Panc1 (cell line): Measurements from ENCODE around the gene ZFTA. TPM values are rescaled to one million over a fixed set of nuclear protein-coding genes. Genes with fewer than 3 reads are reported as not detected.

ENCODE experiments used
- ATAC-seq: fragments of 200-7000 bp; cut with Tn5 transposase; 2 replicates; pipeline ENCODE4 v1.9.1; 2020; ENCODE audit warnings: mild to moderate bottlenecking, moderate library complexity
- BruUV-seq: library from RNA; stranded (reverse); fragments of 400-500 nt; replicated peaks from 2 replicates; lab custom pipeline; 2021; lab: Mats Ljungman, UMichigan
- CTCF ChIA-PET: fragments of 300-600 bp; sonication (Branson Sonifier 250); formaldehyde crosslinking; loops from one replicate; lab custom pipeline; 2022; ENCODE audit warnings: antibody characterized with exemption; lab: Charles Lee
- POLR2A ChIA-PET: fragments of 300-600 bp; sonication (Branson Sonifier 250); formaldehyde crosslinking; loops from one replicate; lab custom pipeline; 2022; ENCODE audit warnings: antibody characterized with exemption; lab: Charles Lee
- DNase-seq: peaks from one replicate; pipeline ENCODE4 v3.0.0-alpha.2; 2010; ENCODE audit warnings: low read depth, low spot score
- H3K27ac ChIP-seq: 2 replicates; pipeline ENCODE4 v1.5.1; 2011; ENCODE audit warnings: mild to moderate bottlenecking, low read length, inconsistent platforms
- H3K27me3 ChIP-seq: fragments of 200-500 bp; sonication (Bioruptor generic); 2 replicates; pipeline ENCODE4 v1.6.0; 2014; ENCODE audit warnings: low read length, inconsistent platforms; ENCODE audit not compliant: control insufficient read depth, insufficient read depth
- H3K36me3 ChIP-seq: fragments of 200-500 bp; sonication (Bioruptor generic); 2 replicates; pipeline ENCODE4 v1.5.1; 2014; ENCODE audit warnings: inconsistent platforms, mild to moderate bottlenecking, low read length, moderate library complexity; ENCODE audit not compliant: control insufficient read depth, insufficient read depth
- H3K4me1 ChIP-seq: 2 replicates; pipeline ENCODE4 v1.5.1; 2011; ENCODE audit warnings: inconsistent platforms, mild to moderate bottlenecking, low read length, moderate library complexity; ENCODE audit not compliant: control insufficient read depth, insufficient read depth
- H3K4me3 ChIP-seq, 2 experiments: 2 replicates each; pipeline ENCODE4 v1.5.1; 2011 to 2012; ENCODE audit warnings: low read depth in 2 of 2, low read length in 2 of 2, mild to moderate bottlenecking in 2 of 2, inconsistent platforms in 1 of 2, moderate library complexity in 1 of 2
- H3K9me3 ChIP-seq: fragments of 200-500 bp; sonication (Bioruptor generic); 2 replicates; pipeline ENCODE4 v1.5.1; 2014; ENCODE audit warnings: low read depth, mild to moderate bottlenecking, inconsistent platforms, low read length, moderate library complexity; ENCODE audit not compliant: control insufficient read depth, insufficient read depth
- POLR2AphosphoS5 ChIP-seq: IDR thresholded peaks from 2 replicates; pipeline ENCODE4 v1.6.1; 2012; ENCODE audit warnings: mild to moderate bottlenecking, low read depth, low read length, moderate library complexity
- SIN3A ChIP-seq: IDR thresholded peaks from 2 replicates; pipeline ENCODE4 v1.6.1; 2012; ENCODE audit warnings: low read depth, mild to moderate bottlenecking, low read length, moderate library complexity, borderline replicate concordance; ENCODE audit not compliant: insufficient read depth
- TCF7L2 ChIP-seq: IDR thresholded peaks from 2 replicates; pipeline ENCODE4 v1.6.1; 2011; ENCODE audit warnings: mild to moderate bottlenecking, low read depth, low read length, inconsistent platforms
- in situ Hi-C: cut with HindIII; loops from 2 replicates; pipeline ENCODE4 v1.10.0; 2016; ENCODE audit warnings: low sequenced_read_pairs, low pct_unique_long_range_greater_than_20kb
- intact Hi-C: fragments of 100-400 bp; cut with micrococcal nuclease; formaldehyde crosslinking; loops from one replicate; pipeline ENCODE4 v1.10.0; 2022; ENCODE audit not compliant: unreplicated experiment
- total RNA-seq: library from RNA; stranded (reverse); gene quantifications from one replicate; pipeline ENCODE4 v1.2.1, GENCODE V29; 2021; ENCODE audit not compliant: unreplicated experiment
- TF ChIP-seq, protein P1 (sequence below), 2 experiments: IDR thresholded peaks; 2 replicates each; pipeline ENCODE4 v1.6.1; 2011 to 2012; ENCODE audit warnings: low read depth in 2 of 2, control low read depth in 1 of 2, low read length in 1 of 2, mild to moderate bottlenecking in 1 of 2, moderate library complexity in 1 of 2; ENCODE audit not compliant: insufficient read depth in 1 of 2
- TF ChIP-seq, protein P2 (sequence below): fragments of 450-650 bp; IDR thresholded peaks from 2 replicates; pipeline ENCODE4 v1.5.1; 2017; ENCODE audit warnings: mild to moderate bottlenecking

The ZFTA gene
- total RNA-seq, 1 experiment from 2014 or later: 16.1 TPM

DNA sequence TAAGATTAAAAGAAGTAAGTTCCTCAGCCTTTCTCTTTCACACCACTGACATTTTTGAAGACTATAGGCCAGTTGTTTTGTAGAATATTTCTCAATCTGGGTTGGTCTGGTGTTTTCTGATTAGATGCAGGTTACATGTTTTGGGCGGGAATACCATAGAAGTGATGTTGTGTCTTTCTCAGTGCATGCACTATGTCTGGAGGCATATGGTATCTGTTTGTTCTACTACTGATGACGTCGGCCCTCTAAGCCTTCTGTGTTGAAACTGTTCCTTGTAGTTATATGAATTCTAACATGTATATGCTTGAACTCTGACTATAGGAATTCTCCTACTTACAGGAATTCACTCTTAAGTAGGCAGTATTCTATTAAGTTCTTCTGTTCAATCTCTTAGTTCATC, 21.6 kb downstream of the ZFTA start:
- Histone ChIP-seq H3K27me3 (no peaks in the 10 kb centered on the region), H3K4me3 (no peak overlapping the region), H3K9me3 (no peaks in the 10 kb centered on the region), H3K4me1 (no peaks in the 10 kb centered on the region), H3K27ac (no peak overlapping the region), H3K36me3 (peaks cover 3% of the 10 kb centered on the region; the same call in 1 of the 2 replicates)
- intact Hi-C loops (no loop called here), in situ Hi-C loops (no loop called here)
- no peak for ATAC-seq
- TF ChIP-seq, protein P1, sequence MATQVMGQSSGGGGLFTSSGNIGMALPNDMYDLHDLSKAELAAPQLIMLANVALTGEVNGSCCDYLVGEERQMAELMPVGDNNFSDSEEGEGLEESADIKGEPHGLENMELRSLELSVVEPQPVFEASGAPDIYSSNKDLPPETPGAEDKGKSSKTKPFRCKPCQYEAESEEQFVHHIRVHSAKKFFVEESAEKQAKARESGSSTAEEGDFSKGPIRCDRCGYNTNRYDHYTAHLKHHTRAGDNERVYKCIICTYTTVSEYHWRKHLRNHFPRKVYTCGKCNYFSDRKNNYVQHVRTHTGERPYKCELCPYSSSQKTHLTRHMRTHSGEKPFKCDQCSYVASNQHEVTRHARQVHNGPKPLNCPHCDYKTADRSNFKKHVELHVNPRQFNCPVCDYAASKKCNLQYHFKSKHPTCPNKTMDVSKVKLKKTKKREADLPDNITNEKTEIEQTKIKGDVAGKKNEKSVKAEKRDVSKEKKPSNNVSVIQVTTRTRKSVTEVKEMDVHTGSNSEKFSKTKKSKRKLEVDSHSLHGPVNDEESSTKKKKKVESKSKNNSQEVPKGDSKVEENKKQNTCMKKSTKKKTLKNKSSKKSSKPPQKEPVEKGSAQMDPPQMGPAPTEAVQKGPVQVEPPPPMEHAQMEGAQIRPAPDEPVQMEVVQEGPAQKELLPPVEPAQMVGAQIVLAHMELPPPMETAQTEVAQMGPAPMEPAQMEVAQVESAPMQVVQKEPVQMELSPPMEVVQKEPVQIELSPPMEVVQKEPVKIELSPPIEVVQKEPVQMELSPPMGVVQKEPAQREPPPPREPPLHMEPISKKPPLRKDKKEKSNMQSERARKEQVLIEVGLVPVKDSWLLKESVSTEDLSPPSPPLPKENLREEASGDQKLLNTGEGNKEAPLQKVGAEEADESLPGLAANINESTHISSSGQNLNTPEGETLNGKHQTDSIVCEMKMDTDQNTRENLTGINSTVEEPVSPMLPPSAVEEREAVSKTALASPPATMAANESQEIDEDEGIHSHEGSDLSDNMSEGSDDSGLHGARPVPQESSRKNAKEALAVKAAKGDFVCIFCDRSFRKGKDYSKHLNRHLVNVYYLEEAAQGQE (IDR thresholded peaks at IDR 0.05; ENCODE audit: insufficient read depth in 1 of 2, low read depth in 2 of 2, low read length in 1 of 2): no peak
- TF ChIP-seq SIN3A (no peak), POLR2AphosphoS5 (no peak), TCF7L2 (no peak)
- TF ChIP-seq, protein P2, sequence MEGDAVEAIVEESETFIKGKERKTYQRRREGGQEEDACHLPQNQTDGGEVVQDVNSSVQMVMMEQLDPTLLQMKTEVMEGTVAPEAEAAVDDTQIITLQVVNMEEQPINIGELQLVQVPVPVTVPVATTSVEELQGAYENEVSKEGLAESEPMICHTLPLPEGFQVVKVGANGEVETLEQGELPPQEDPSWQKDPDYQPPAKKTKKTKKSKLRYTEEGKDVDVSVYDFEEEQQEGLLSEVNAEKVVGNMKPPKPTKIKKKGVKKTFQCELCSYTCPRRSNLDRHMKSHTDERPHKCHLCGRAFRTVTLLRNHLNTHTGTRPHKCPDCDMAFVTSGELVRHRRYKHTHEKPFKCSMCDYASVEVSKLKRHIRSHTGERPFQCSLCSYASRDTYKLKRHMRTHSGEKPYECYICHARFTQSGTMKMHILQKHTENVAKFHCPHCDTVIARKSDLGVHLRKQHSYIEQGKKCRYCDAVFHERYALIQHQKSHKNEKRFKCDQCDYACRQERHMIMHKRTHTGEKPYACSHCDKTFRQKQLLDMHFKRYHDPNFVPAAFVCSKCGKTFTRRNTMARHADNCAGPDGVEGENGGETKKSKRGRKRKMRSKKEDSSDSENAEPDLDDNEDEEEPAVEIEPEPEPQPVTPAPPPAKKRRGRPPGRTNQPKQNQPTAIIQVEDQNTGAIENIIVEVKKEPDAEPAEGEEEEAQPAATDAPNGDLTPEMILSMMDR: no peak
- no TSS peak for BruUV-seq
- DNase-seq: no peak
- ChIA-PET CTCF (no interaction called here), POLR2A (no interaction called here)

DNA sequence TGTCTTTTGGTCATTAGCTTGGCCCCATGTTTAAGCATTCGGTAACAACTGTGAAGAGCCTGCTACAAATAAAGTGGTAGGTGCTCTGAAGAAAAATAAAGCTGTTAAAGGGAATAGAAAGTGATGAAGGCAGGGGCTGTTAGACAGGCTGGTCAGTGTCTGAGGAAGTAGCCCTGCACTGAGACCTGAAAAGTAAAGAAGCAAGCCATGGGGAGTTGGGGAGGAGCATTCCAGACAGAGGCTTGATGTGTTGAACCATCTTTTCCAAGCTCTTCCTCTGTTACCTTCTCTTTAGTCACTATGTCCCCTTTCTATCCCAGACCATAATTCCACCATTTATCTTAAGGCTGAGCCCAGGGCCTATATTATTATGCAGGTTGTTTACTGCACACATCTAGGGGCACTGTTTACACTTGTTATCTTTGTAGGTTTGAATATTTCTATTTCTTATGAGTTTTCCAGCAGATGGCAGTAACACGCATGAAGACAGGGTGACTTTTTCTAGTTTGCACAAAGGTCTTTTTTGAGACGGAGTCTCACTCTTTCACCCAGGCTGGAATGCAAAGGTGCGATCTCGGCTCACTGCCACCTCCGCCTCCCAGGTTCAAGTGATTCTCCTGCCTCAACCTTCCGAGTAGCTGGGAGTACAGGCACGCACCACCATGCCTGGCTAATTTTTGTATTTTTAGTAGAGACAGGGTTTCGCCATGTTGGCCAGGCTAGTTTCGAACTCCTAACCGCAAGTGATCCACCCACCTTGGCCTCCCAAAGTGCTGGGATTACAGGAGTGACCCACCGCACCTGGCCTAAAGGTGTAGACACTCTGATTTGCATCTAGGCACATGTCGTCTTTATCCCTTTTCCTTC, 23.0 kb downstream of the ZFTA start:
- intact Hi-C loops: no loop called here
- Histone ChIP-seq H3K4me3 (no peak overlapping the region), H3K27ac (no peak overlapping the region), H3K27me3 (no peaks in the 10 kb centered on the region), H3K9me3 (no peaks in the 10 kb centered on the region), H3K36me3 (no peaks in the 10 kb centered on the region), H3K4me1 (no peaks in the 10 kb centered on the region)
- ChIA-PET POLR2A (no interaction called here), CTCF (interaction anchor here (0.6 kb wide), 2 partner anchors 187 to 260 kb away, joined by 5 to 7 read pairs; no protein-coding TSS in a partner anchor)
- TF ChIP-seq TCF7L2 (no peak), SIN3A (no peak), POLR2AphosphoS5 (no peak)
- TF ChIP-seq, protein P2: peak; percentile 53
- TF ChIP-seq, protein P1 (IDR thresholded peaks at IDR 0.05; ENCODE audit: insufficient read depth in 1 of 2, low read depth in 2 of 2, low read length in 1 of 2): no peak
- in situ Hi-C loops: no loop called here
- ATAC-seq (peak; percentile 66; the same call in 1 of the 2 replicates), DNase-seq (no peak)
- BruUV-seq: TSS peak; percentile 38
